Measurements from ENCODE around the gene GJB6.

Gene GJB6

GRCh38 chr13:20185366-20186056 lies 46.6 kb downstream of the GJB6 start:
- no peak for DNase-seq

- peak; percentile 75 for DNase-seq
Measured at GRCh38 chr13:20182231-20182846, 49.8 kb downstream of the GJB6 start.

- no peak for DNase-seq
Measured at GRCh38 chr13:20181188-20181587, 50.9 kb downstream of the GJB6 start.

- DNase-seq, result no peak
Measured at GRCh38 chr13:20178156-20178555, 54.0 kb downstream of the GJB6 start.

- no peak for DNase-seq
Measured at GRCh38 chr13:20177049-20177831, 54.9 kb downstream of the GJB6 start.

- no peak for DNase-seq
Measured at GRCh38 chr13:20175907-20176652, 56.0 kb downstream of the GJB6 start.

- DNase-seq, result no peak
Measured at GRCh38 chr13:20175406-20175794, 56.7 kb downstream of the GJB6 start.

- peak; percentile 84 for DNase-seq
Measured at GRCh38 chr13:20174656-20175405, 57.3 kb downstream of the GJB6 start.

GRCh38 chr13:20173116-20173746 lies 58.9 kb downstream of the GJB6 start:
- no peak for DNase-seq

All from fibroblast of skin of scalp (primary cell).